Astrocyte of the cerebellum (primary cell): Measurements from ENCODE around the gene MRTFA.

ENCODE experiments used
- DNase-seq: peaks from one replicate; pipeline ENCODE4 v3.0.0-alpha.2; 2011; ENCODE audit warnings: low read depth
- H3K4me3 ChIP-seq: 2 replicates; pipeline ENCODE4 v1.5.1; 2011; ENCODE audit warnings: mild to moderate bottlenecking, low read depth, low read length, moderate library complexity
- CTCF ChIP-seq: IDR thresholded peaks from 2 replicates; pipeline ENCODE4 v1.5.1; 2012; ENCODE audit warnings: low read length, low read depth, moderate library complexity, mild to moderate bottlenecking; ENCODE audit errors: missing control alignments
- in situ Hi-C: cut with HindIII; loops from 2 replicates; pipeline ENCODE4 v1.10.0; 2017; ENCODE audit warnings: low sequenced_read_pairs

MRTFA gene

GRCh38 chr22:40583053-40583741 is 53.3 kb downstream of the MRTFA start:
- no peak for DNase-seq
- no peak for TF ChIP-seq CTCF
- in situ Hi-C loops: no loop called here
- no peak overlapping the region for H3K4me3 ChIP-seq

DNA sequence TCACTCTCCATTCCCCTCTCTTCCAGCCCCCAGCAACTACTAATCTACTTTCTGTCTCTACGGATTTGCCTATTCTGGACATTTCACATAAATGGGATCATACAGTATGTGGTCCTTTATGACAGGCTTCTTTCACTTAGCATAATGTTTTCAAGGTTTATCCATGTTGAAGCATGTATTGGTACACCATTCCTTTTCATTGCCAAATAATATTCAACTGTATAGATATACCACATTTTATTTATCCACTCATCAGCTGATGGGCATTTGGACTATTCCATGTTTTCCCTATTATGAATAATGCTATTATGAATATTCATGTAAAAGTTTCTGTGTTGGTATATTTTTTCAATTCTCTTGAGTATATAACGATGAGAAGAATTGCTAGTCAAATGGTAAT is 54.5 kb downstream of the MRTFA start:
- in situ Hi-C loops: no loop called here
- no peak for DNase-seq
- TF ChIP-seq CTCF: no peak
- H3K4me3 ChIP-seq: no peak overlapping the region

DNA sequence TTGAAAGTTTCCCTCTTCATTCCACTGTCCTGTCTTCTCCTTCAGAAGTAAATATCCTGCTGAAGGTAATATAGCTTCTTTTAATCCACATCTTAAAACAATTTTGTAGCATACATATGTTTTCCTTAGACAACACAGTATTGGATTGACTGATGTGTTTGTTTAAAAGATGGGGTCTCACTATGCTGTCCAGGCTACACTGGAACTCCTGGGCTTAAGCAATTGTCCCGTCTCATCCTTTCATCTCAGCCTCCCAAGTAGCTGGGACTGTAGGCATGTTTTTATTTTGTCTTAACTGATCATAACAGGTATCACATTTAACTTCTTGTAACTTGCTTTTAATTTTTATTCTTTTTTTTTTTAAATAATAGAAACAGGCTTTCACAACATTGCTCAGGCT is 55.9 kb downstream of the MRTFA start:
- no peak for DNase-seq
- H3K4me3 ChIP-seq: no peak overlapping the region
- TF ChIP-seq CTCF: no peak
- in situ Hi-C loops: no loop called here

- H3K4me3 ChIP-seq: no peak overlapping the region
- in situ Hi-C loops: no loop called here
- TF ChIP-seq CTCF: no peak
- no peak for DNase-seq
These were observed 58.3 kb downstream of the MRTFA start for GRCh38 chr22:40578171-40578570.

DNA sequence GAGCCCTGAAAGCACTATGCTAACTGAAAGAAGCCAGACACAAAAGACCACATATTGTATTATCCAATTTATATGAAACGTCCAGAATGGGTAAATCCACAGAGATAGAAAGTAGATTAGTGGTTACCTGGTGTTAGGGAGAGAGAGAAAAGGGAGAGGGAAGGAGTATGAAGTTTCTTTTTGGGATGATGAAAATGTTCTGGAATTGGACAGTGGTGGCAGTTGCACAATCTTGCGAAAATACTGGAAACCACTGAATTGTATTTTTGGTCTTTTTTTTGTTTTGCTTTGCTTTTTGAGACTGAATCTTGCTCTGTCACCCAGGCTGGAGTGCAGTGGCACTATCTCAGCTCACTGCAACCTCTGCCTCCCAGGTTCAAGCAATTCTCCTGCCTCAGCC is 63.5 kb downstream of the MRTFA start:
- TF ChIP-seq CTCF: no peak
- in situ Hi-C loops: no loop called here
- no peak overlapping the region for H3K4me3 ChIP-seq
- no peak for DNase-seq

- in situ Hi-C loops: no loop called here
- DNase-seq: no peak
- no peak for TF ChIP-seq CTCF
- no peak overlapping the region for H3K4me3 ChIP-seq
These were observed 64.6 kb downstream of the MRTFA start for GRCh38 chr22:40571887-40572286.
